Measurements from ENCODE around the gene GPC6. TPM values are rescaled to one million over a fixed set of nuclear protein-coding genes. Genes with fewer than 3 reads are reported as not detected.

GPC6 gene
- total RNA-seq, 1 experiment from 2014 or later: 0.22 TPM

DNA sequence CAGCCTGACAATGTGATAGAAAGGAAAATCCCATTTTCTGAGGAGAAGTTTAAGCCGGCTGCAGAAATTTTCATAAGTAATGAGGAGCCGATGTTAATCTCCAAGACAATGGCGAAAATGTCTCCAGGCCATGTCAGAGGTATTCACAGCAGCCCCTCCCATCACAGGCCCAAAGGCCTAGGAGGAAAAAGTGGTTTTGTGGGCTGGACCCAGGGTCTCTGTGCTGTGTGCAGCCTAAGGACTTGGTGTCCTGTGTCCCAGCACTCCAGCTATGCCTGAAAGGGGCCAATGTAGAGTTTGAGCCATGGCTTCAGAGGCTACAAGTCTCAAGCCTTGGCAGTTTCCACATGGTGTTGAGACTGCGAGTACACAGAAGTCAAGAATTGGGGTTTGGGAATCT is 32.9 kb upstream of the GPC6 start (continued):
- TF ChIP-seq RAD21 (IDR thresholded peaks at IDR 0.05; ENCODE audit: low read depth): no peak
- TF ChIP-seq, protein P1, sequence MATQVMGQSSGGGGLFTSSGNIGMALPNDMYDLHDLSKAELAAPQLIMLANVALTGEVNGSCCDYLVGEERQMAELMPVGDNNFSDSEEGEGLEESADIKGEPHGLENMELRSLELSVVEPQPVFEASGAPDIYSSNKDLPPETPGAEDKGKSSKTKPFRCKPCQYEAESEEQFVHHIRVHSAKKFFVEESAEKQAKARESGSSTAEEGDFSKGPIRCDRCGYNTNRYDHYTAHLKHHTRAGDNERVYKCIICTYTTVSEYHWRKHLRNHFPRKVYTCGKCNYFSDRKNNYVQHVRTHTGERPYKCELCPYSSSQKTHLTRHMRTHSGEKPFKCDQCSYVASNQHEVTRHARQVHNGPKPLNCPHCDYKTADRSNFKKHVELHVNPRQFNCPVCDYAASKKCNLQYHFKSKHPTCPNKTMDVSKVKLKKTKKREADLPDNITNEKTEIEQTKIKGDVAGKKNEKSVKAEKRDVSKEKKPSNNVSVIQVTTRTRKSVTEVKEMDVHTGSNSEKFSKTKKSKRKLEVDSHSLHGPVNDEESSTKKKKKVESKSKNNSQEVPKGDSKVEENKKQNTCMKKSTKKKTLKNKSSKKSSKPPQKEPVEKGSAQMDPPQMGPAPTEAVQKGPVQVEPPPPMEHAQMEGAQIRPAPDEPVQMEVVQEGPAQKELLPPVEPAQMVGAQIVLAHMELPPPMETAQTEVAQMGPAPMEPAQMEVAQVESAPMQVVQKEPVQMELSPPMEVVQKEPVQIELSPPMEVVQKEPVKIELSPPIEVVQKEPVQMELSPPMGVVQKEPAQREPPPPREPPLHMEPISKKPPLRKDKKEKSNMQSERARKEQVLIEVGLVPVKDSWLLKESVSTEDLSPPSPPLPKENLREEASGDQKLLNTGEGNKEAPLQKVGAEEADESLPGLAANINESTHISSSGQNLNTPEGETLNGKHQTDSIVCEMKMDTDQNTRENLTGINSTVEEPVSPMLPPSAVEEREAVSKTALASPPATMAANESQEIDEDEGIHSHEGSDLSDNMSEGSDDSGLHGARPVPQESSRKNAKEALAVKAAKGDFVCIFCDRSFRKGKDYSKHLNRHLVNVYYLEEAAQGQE (IDR thresholded peaks at IDR 0.05; ENCODE audit: low read depth): no peak

DNA sequence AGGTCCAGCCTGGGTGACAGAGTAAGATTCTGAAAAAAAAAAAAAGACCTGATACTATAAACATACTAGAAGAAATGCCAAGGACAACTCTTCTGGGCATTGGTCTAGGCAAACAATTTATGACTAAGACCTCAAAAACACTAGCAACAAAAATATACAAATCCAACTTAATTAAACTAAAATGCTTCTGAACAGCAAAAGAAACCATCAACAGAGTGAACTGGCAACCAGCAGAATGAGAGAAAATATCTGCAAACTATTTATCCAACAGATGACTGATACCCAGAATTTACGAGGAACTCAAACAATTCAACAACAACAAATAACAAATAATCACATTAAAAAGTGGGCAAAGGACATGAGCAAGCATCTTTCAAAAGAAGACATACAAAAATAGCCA is 26.8 kb upstream of the GPC6 start:
- Histone ChIP-seq H3K36me3 (ENCODE audit: control insufficient read depth in 1 of 2, insufficient read depth in 2 of 2, low read length in 2 of 2) (no peaks in the 10 kb centered on the region), H4K20me1 (ENCODE audit: insufficient read depth) (no peaks in the 10 kb centered on the region), H3K27ac (ENCODE audit: low read depth, low read length) (no peak overlapping the region), H3K4me1 (ENCODE audit: control insufficient read depth in 1 of 2, insufficient read depth in 2 of 2, low read length in 2 of 2) (no peaks in the 10 kb centered on the region), H3K4me2 (ENCODE audit: low read length) (no peak overlapping the region), H3K27me3 (ENCODE audit: insufficient read depth, low read length) (no peaks in the 10 kb centered on the region), H3K9ac (ENCODE audit: low read length) (no peak overlapping the region), H3K9me3 (ENCODE audit: control insufficient read depth in 1 of 2, insufficient read depth in 1 of 2, low read depth in 1 of 2, low read length in 2 of 2) (peaks cover 8 to 10% of the 10 kb centered on the region in 2 experiments; a peak in 3 of 4 replicates), H3K9me2 (ENCODE audit: insufficient read depth) (no peaks in the 10 kb centered on the region), H2AFZ (ENCODE audit: low read depth, low read length, poor library complexity, severe bottlenecking) (no peak overlapping the region), H3K79me2 (ENCODE audit: insufficient read depth, low read length) (no peaks in the 10 kb centered on the region), H3K4me3 (replicated peaks in 1 of 2; ENCODE audit: low read depth in 1 of 2, low read length in 2 of 2) (no peak overlapping the region)
- ATAC-seq (no peak), DNase-seq (ENCODE audit: low read depth, low spot score) (no peak)
- TF ChIP-seq YY1 (IDR thresholded peaks at IDR 0.05; ENCODE audit: extremely low read depth, insufficient replicate concordance, low read depth, low read length) (no peak), POLR2AphosphoS5 (IDR thresholded peaks at IDR 0.05; ENCODE audit: low read depth, low read length) (no peak), TCF7L2 (IDR thresholded peaks at IDR 0.05; ENCODE audit: borderline replicate concordance, extremely low read depth, insufficient read depth, insufficient read length) (no peak), ZFX (IDR thresholded peaks at IDR 0.05) (no peak), EGR1 (IDR thresholded peaks at IDR 0.05; ENCODE audit: low read depth) (no peak), CBX3 (IDR thresholded peaks at IDR 0.05; ENCODE audit: low read depth) (no peak), SIN3A (IDR thresholded peaks at IDR 0.05; ENCODE audit: low read depth) (no peak)
- intact Hi-C loops (cut with micrococcal nuclease): no loop called here
- ChIA-PET POLR2A (no interaction called here), RAD21 (ENCODE audit: low non-redundant PET in 1 of 2, low total read pairs in 2 of 2, uncharacterized antibody in 2 of 2, unreplicated experiment in 2 of 2) (no interaction called here), CTCF (no interaction called here)
- no TSS peak for BruUV-seq (replicated peaks)
